K562 (cell line): ENCODE results near the gene SSBP2. TPM values are rescaled to one million over a fixed set of nuclear protein-coding genes. Genes with fewer than 3 reads are reported as not detected.

Source experiments
- ARID2 ChIP-seq: fragments of 450-650 bp; IDR thresholded peaks from 2 replicates; pipeline ENCODE4 v1.6.1; 2017; ENCODE audit warnings: antibody characterized with exemption, mild to moderate bottlenecking
- DMBX1 ChIP-seq: fragments of 250-450 bp; sonication (Bioruptor Pico); IDR thresholded peaks from 2 replicates; pipeline ENCODE4 v1.8.0; 2022; ENCODE audit warnings: inconsistent platforms, mild to moderate bottlenecking, moderate library complexity, borderline replicate concordance
- RBBP5 ChIP-seq: fragments of 200-600 bp; sonication (generic); IDR thresholded peaks from 2 replicates; pipeline ENCODE4 v1.6.1; 2012; ENCODE audit warnings: borderline replicate concordance, mild to moderate bottlenecking, low read length, control low read depth, inconsistent platforms; ENCODE audit not compliant: insufficient read depth, poor library complexity, severe bottlenecking
- SLC30A9 ChIP-seq: fragments of 250-450 bp; sonication (Bioruptor Pico); IDR thresholded peaks from 2 replicates; pipeline ENCODE4 v1.8.0; 2022; ENCODE audit warnings: mild to moderate bottlenecking, moderate library complexity
- ZEB2 ChIP-seq: fragments of 450-650 bp; IDR thresholded peaks from 2 replicates; pipeline ENCODE4 v1.6.1; 2016
- ZNF431 ChIP-seq: sonication (generic); formaldehyde crosslinking; IDR thresholded peaks from 2 replicates; pipeline ENCODE4 v1.8.0; 2022; ENCODE audit warnings: mild to moderate bottlenecking, missing genetic modification reagents
- polyA plus RNA-seq, 8 experiments: library from polyadenylated mRNA; depleted of rRNA in 4 of 8; stranded (reverse) in 5 of 8; unstranded in 3 of 8; fragments of >200 nt; fragmentation: Nextera tagmentation in 2 of 8; fragmentation: Illumina TruSeq in 1 of 8; extraction: Ambion mirVana in 2 of 8; extraction: Trizol in 1 of 8; gene quantifications; 2 replicates each; pipeline versions ENCODE4 v1.2.1 to v1.2.3, GENCODE V29; 2011 to 2014; ENCODE audit warnings: inconsistent platforms in 1 of 8, missing spikeins in 1 of 8
- total RNA-seq, 7 experiments: library from RNA; depleted of rRNA in 6 of 7; stranded (reverse); fragments of >200 nt in 6 of 7; fragmentation: Illumina TruSeq in 2 of 7; extraction: Trizol in 2 of 7; gene quantifications; 2 replicates each; pipeline versions ENCODE4 v1.2.1 to v1.2.3, GENCODE V29; 2011 to 2021; ENCODE audit warnings: low replicate concordance in 1 of 7
- TF ChIP-seq, protein P1 (sequence below): sonication (generic); IDR thresholded peaks from 2 replicates; pipeline ENCODE4 v1.6.1; 2016
- TF ChIP-seq, protein P2 (sequence below): fragments of 450-650 bp; IDR thresholded peaks from 2 replicates; pipeline ENCODE4 v1.6.1; 2017; ENCODE audit warnings: antibody characterized with exemption, mild to moderate bottlenecking
- TF ChIP-seq, protein P3 (sequence below): fragments of 450-650 bp; IDR thresholded peaks from 2 replicates; pipeline ENCODE4 v1.7.0; 2016; ENCODE audit warnings: borderline replicate concordance
- TF ChIP-seq, protein P4 (sequence below), 2 experiments: fragments of 450-650 bp; IDR thresholded peaks; 2 replicates each; pipeline ENCODE4 v1.6.1; 2016; ENCODE audit warnings: mild to moderate bottlenecking in 2 of 2, borderline replicate concordance in 1 of 2, low read depth in 1 of 2, moderate library complexity in 1 of 2

SSBP2 gene
- total and polyA plus RNA-seq, 9 of the 15 experiments (the other 6 are each of a cell fraction or from before 2014, with no cell fraction given): 22.3 to 133 (median 42.1) TPM

DNA sequence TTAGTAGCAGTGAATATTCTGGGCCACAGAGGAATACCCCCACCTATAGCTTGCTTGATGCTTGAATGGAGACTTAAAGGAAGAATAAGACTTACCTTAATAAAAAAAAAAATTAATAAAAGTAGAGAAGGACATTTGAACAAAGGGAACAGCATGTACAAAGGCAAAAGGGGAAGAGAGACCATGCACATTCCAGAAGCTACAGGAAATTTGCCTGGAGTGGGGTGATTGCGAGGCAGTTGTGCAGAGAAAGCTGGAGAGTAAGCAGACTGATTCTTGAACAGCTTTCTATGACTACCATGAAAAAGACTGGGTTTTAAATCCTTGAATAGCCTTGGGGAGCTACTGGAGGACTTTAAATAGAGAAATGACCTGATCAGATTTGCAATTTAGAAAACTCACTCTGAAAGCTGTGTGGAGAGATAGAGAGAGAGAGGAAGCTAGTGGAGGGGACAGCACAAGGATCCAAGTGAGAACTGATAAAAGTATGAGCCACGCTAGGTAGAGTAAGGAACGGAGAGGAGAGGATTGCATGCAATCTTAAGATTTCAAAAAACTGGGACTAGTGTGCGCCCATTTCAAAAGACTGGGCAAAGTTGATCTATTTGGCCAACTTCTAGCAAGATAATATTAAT, 12.5 kb upstream of the SSBP2 start (continued):
- TF ChIP-seq ZNF431 (no peak), SLC30A9 (CRISPR knock-in tag) (no peak), ARID2 (no peak), ZEB2 (no peak), RBBP5 (no peak), DMBX1 (CRISPR knock-in tag) (no peak)
- TF ChIP-seq, protein P1, sequence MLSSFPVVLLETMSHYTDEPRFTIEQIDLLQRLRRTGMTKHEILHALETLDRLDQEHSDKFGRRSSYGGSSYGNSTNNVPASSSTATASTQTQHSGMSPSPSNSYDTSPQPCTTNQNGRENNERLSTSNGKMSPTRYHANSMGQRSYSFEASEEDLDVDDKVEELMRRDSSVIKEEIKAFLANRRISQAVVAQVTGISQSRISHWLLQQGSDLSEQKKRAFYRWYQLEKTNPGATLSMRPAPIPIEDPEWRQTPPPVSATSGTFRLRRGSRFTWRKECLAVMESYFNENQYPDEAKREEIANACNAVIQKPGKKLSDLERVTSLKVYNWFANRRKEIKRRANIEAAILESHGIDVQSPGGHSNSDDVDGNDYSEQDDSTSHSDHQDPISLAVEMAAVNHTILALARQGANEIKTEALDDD: no peak
- TF ChIP-seq, protein P2, sequence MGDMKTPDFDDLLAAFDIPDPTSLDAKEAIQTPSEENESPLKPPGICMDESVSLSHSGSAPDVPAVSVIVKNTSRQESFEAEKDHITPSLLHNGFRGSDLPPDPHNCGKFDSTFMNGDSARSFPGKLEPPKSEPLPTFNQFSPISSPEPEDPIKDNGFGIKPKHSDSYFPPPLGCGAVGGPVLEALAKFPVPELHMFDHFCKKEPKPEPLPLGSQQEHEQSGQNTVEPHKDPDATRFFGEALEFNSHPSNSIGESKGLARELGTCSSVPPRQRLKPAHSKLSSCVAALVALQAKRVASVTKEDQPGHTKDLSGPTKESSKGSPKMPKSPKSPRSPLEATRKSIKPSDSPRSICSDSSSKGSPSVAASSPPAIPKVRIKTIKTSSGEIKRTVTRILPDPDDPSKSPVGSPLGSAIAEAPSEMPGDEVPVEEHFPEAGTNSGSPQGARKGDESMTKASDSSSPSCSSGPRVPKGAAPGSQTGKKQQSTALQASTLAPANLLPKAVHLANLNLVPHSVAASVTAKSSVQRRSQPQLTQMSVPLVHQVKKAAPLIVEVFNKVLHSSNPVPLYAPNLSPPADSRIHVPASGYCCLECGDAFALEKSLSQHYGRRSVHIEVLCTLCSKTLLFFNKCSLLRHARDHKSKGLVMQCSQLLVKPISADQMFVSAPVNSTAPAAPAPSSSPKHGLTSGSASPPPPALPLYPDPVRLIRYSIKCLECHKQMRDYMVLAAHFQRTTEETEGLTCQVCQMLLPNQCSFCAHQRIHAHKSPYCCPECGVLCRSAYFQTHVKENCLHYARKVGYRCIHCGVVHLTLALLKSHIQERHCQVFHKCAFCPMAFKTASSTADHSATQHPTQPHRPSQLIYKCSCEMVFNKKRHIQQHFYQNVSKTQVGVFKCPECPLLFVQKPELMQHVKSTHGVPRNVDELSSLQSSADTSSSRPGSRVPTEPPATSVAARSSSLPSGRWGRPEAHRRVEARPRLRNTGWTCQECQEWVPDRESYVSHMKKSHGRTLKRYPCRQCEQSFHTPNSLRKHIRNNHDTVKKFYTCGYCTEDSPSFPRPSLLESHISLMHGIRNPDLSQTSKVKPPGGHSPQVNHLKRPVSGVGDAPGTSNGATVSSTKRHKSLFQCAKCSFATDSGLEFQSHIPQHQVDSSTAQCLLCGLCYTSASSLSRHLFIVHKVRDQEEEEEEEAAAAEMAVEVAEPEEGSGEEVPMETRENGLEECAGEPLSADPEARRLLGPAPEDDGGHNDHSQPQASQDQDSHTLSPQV: no peak
- TF ChIP-seq, protein P3, sequence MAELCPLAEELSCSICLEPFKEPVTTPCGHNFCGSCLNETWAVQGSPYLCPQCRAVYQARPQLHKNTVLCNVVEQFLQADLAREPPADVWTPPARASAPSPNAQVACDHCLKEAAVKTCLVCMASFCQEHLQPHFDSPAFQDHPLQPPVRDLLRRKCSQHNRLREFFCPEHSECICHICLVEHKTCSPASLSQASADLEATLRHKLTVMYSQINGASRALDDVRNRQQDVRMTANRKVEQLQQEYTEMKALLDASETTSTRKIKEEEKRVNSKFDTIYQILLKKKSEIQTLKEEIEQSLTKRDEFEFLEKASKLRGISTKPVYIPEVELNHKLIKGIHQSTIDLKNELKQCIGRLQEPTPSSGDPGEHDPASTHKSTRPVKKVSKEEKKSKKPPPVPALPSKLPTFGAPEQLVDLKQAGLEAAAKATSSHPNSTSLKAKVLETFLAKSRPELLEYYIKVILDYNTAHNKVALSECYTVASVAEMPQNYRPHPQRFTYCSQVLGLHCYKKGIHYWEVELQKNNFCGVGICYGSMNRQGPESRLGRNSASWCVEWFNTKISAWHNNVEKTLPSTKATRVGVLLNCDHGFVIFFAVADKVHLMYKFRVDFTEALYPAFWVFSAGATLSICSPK: no peak
- TF ChIP-seq, protein P4, sequence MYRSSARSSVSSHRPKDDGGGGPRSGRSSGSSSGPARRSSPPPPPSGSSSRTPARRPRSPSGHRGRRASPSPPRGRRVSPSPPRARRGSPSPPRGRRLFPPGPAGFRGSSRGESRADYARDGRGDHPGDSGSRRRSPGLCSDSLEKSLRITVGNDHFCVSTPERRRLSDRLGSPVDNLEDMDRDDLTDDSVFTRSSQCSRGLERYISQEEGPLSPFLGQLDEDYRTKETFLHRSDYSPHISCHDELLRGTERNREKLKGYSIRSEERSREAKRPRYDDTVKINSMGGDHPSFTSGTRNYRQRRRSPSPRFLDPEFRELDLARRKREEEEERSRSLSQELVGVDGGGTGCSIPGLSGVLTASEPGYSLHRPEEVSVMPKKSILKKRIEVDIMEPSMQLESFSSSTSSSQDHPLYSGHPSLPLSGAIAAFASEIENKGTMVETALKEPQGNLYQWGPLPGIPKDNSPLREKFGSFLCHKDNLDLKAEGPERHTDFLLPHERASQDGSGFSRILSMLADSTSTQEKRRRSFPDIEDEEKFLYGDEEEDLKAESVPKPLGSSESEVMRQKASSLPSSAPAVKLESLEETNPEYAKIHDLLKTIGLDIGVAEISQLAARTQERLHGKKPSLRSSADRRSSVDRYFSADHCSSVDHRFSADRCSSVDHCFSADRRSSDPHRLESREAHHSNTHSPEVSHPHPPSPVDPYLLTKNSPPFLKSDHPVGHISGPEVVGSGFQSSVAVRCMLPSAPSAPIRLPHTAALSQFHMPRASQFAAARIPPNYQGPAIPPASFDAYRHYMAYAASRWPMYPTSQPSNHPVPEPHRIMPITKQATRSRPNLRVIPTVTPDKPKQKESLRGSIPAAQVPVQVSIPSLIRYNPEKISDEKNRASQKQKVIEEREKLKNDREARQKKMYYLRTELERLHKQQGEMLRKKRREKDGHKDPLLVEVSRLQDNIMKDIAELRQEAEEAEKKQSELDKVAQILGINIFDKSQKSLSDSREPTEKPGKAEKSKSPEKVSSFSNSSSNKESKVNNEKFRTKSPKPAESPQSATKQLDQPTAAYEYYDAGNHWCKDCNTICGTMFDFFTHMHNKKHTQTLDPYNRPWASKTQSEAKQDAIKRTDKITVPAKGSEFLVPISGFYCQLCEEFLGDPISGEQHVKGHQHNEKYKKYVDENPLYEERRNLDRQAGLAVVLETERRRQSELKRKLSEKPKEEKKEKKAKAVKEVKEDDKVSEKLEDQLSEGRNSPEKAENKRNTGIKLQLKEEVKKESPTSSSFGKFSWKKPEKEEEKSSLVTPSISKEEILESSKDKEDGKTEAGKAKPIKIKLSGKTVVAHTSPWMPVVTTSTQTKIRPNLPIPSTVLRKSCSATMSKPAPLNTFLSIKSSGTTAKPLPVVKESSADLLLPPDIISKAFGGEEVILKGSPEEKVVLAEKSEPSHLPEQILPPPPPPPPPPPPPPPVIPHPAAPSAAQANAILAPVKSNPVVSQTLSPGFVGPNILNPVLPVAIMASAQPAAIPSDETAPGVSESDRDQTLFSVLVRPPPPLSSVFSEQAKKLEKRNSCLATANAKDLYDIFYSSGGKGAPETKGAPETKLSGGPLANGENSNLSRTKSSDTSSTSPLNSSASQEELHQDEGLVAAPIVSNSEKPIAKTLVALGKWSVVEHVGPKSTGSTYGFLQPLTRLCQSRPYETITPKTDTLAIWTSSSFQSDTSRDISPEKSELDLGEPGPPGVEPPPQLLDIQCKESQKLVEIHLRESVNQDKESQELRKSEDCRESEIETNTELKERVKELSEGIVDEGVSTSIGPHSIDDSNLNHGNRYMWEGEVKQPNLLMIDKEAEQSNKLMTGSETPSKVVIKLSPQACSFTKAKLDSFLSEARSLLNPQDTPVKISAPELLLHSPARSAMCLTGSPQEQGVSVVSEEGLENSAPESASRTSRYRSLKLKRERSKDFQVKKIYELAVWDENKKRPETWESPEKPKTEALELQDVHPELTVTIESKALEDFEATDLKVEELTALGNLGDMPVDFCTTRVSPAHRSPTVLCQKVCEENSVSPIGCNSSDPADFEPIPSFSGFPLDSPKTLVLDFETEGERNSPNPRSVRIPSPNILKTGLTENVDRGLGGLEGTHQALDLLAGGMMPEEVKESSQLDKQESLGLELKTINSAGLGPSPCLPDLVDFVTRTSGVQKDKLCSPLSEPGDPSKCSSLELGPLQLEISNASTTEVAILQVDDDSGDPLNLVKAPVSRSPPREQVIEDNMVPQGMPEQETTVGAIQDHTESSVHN (IDR thresholded peaks at IDR 0.05; ENCODE audit: borderline replicate concordance in 1 of 2, low read depth in 1 of 2): no peak
